ENCODE results near the gene ATAD1. TPM values are rescaled to one million over a fixed set of nuclear protein-coding genes. Genes with fewer than 3 reads are reported as not detected.
"Not testable (repeated sequence)": the region's sequence is repeated elsewhere in the genome, so short reads cannot be mapped to it uniquely, and the experiment has no call there.

Gene ATAD1
- total RNA-seq, 1 experiment from 2014 or later = 46.7 TPM

DNA sequence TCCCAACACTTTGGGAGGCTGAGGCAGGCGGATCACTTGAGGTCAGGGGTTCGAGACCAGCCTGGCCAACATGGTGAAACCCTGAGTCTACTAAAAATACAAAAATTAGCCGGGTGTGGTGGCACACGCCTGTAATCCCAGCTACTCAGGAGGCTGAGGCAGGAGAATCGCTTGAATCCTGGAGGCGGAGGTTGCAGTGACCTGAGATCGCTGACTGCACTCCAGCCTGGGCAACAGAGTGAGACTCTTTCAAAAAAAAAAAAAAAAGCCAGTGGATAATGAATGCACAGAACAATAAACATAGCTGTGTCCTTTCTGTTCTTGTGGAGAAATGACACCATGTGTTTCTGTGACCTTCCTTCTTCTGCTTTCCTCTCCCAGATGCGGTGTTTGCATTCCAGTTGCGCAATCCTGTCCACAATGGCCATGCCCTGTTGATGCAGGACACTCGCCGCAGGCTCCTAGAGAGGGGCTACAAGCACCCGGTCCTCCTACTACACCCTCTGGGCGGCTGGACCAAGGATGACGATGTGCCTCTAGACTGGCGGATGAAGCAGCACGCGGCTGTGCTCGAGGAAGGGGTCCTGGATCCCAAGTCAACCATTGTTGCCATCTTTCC lies 74.9 kb downstream of the ATAD1 start:
- H3K4me1 Mint-ChIP-seq; CTCF ChIA-PET; POLR2A ChIA-PET; H3K4me3 Mint-ChIP-seq; H3K27me3 Mint-ChIP-seq (ENCODE audit: low read depth); ATAC-seq; DNase-seq (ENCODE audit: low spot score); H3K9me3 Mint-ChIP-seq; H3K27ac Mint-ChIP-seq: not testable (repeated sequence)
- peak; percentile 54 for TF ChIP-seq GABPB1 (CRISPR knock-in tag; IDR thresholded peaks at IDR 0.05)
- H3K36me3 Mint-ChIP-seq = peaks cover 21% of the 10 kb centered on the region

- ChIA-PET CTCF (no interaction called here), POLR2A (no interaction called here)
- DNase-seq (ENCODE audit: low spot score) (no peak), ATAC-seq (no peak)
- H3K9me3 Mint-ChIP-seq = no peaks in the 10 kb centered on the region
- no peak overlapping the region for H3K4me3 Mint-ChIP-seq
- no peak overlapping the region for H3K27ac Mint-ChIP-seq
- no peaks in the 10 kb centered on the region for H3K27me3 Mint-ChIP-seq (ENCODE audit: low read depth)
- peaks cover 17% of the 10 kb centered on the region for H3K36me3 Mint-ChIP-seq
- TF ChIP-seq RORB (CRISPR knock-in tag; IDR thresholded peaks at IDR 0.05) (no peak), ZNF416 (CRISPR knock-in tag; IDR thresholded peaks at IDR 0.05) (no peak), TEAD1 (CRISPR knock-in tag; IDR thresholded peaks at IDR 0.05) (no peak), ELF4 (CRISPR knock-in tag; IDR thresholded peaks at IDR 0.05; ENCODE audit: low read depth) (no peak), ATF6 (CRISPR knock-in tag; IDR thresholded peaks at IDR 0.05) (no peak), TCF7 (CRISPR knock-in tag; IDR thresholded peaks at IDR 0.05; ENCODE audit: low read depth) (no peak), MYBL2 (CRISPR knock-in tag; IDR thresholded peaks at IDR 0.05) (no peak)
- TF ChIP-seq, protein P1, sequence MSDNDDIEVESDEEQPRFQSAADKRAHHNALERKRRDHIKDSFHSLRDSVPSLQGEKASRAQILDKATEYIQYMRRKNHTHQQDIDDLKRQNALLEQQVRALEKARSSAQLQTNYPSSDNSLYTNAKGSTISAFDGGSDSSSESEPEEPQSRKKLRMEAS (CRISPR knock-in tag; IDR thresholded peaks at IDR 0.05) = no peak
- H3K4me1 Mint-ChIP-seq = 0 out of 2 replicates have a peak, but pooled peaks cover 3% of the 10 kb centered on the region
Observed at GRCh38 chr10:87740254-87740655, 77.8 kb downstream of the ATAD1 start.

DNA sequence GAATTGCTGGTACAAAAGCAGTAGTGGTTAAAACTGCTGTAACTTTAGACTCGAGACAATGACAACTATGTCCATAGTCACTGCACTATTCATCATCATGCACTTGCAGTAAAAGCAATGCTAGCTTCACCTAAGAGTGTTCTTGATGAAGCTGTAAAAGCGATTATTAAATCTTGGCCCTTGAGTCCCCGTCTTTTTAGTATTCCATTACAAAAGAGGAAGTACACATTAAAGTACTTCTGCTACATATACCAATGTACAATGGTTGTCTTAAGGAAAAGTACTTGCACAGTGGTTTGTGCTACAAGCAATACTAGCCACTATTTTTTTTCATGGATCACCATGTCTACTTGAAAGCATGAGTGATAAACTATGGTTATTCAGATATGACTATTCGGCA lies 78.3 kb downstream of the ATAD1 start:
- Mint-ChIP-seq H3K27me3 (ENCODE audit: low read depth) (no peaks in the 10 kb centered on the region), H3K27ac (no peak overlapping the region), H3K4me1 (peaks cover 6% of the 10 kb centered on the region), H3K4me3 (no peak overlapping the region), H3K9me3 (no peaks in the 10 kb centered on the region), H3K36me3 (peaks cover 14% of the 10 kb centered on the region)
- TF ChIP-seq ATF6 (CRISPR knock-in tag; IDR thresholded peaks at IDR 0.05) = no peak
- TF ChIP-seq ZNF138 (CRISPR knock-in tag; conservative IDR thresholded peaks at IDR 0.05) = no peak
- TF ChIP-seq TCF7 (CRISPR knock-in tag; IDR thresholded peaks at IDR 0.05; ENCODE audit: low read depth) = no peak
- no peak for TF ChIP-seq SP1 (CRISPR knock-in tag; conservative IDR thresholded peaks at IDR 0.05)
- no peak for TF ChIP-seq PRRX2 (CRISPR knock-in tag; IDR thresholded peaks at IDR 0.05)
- TF ChIP-seq, protein P2, sequence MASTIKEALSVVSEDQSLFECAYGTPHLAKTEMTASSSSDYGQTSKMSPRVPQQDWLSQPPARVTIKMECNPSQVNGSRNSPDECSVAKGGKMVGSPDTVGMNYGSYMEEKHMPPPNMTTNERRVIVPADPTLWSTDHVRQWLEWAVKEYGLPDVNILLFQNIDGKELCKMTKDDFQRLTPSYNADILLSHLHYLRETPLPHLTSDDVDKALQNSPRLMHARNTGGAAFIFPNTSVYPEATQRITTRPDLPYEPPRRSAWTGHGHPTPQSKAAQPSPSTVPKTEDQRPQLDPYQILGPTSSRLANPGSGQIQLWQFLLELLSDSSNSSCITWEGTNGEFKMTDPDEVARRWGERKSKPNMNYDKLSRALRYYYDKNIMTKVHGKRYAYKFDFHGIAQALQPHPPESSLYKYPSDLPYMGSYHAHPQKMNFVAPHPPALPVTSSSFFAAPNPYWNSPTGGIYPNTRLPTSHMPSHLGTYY (CRISPR knock-in tag; IDR thresholded peaks at IDR 0.05) = no peak
- TF ChIP-seq TEAD4 (CRISPR knock-in tag; IDR thresholded peaks at IDR 0.05) = no peak
- TF ChIP-seq, protein P3, sequence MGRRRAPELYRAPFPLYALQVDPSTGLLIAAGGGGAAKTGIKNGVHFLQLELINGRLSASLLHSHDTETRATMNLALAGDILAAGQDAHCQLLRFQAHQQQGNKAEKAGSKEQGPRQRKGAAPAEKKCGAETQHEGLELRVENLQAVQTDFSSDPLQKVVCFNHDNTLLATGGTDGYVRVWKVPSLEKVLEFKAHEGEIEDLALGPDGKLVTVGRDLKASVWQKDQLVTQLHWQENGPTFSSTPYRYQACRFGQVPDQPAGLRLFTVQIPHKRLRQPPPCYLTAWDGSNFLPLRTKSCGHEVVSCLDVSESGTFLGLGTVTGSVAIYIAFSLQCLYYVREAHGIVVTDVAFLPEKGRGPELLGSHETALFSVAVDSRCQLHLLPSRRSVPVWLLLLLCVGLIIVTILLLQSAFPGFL (CRISPR knock-in tag; IDR thresholded peaks at IDR 0.05; ENCODE audit: borderline replicate concordance) = no peak
- no peak for TF ChIP-seq ZNF423 (CRISPR knock-in tag; IDR thresholded peaks at IDR 0.05)
- TF ChIP-seq CREB1 (CRISPR knock-in tag; IDR thresholded peaks at IDR 0.05) = no peak
- ChIA-PET CTCF (no interaction called here), POLR2A (no interaction called here)
- DNase-seq (ENCODE audit: low spot score) = no peak
- ATAC-seq = no peak

DNA sequence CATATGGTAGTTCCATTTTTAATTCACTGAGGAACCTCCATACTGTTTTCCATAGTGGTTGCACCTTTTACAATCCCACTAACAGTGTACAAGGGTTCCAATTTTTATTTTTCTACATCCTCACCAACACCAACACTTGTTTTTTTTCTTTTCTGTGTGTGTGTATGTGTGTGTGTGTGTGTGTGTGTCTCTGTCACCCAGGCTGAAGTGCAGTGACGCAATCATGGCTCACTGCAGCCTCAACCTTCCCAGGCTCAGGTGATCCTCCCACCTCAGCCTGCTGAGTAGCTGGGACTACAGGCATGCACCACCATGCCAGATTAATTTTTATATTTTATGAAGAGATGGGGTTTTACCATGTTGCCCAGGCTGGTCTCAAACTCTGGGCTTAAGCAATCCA lies 79.8 kb downstream of the ATAD1 start:
- H3K4me3 Mint-ChIP-seq; CTCF ChIA-PET; DNase-seq (ENCODE audit: low spot score); ATAC-seq; POLR2A ChIA-PET; H3K9me3 Mint-ChIP-seq; H3K27ac Mint-ChIP-seq; H3K36me3 Mint-ChIP-seq; H3K27me3 Mint-ChIP-seq (ENCODE audit: low read depth): not testable (repeated sequence)
- peaks cover 12% of the 10 kb centered on the region for H3K4me1 Mint-ChIP-seq

Data from WTC11 (cell line).